Activated naive CD4-positive, alpha-beta T cell treated with anti-CD3 and anti-CD28 coated beads, Interleukin-2, amount 50 U/mL, for 16 hours (primary cell): ENCODE measurements around the gene ASB13.

ENCODE experiments used
- DNase-seq: peaks from one replicate; pipeline ENCODE4 v3.0.0-alpha.2; 2020

The ASB13 gene

DNA sequence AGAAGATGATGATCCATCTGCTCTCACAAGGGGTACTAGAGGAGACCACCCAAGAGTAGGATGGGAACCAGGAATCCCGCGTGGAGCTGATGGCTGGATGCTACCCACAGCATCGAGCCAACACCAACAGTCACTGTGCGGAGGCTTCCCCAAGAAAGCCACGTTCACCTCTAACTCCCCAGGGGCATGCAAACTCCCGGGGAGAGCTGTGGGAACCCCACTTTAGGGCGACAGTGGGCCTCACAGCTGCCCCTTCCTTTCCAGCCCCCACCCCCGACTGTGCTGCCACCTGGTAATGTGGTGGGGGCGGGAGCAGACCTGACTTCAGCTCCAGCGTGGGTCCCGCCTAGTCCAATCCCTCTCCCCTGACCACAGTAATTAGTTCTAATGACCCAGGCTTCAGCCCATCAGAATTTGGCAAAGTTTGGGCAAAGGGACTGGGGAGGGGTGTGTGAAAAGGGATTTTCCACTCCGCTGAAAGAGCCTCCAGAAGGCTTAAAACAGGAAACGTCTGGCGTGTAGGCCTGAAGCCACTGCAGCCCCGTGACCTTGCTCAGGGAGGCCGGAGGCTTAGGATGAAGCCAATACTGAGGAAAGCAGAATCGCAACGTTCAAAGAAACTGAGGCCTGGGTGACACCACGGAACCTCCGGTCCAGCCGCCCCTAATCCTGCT is 20.3 kb downstream of the ASB13 start:
- DNase-seq, result no peak

DNA sequence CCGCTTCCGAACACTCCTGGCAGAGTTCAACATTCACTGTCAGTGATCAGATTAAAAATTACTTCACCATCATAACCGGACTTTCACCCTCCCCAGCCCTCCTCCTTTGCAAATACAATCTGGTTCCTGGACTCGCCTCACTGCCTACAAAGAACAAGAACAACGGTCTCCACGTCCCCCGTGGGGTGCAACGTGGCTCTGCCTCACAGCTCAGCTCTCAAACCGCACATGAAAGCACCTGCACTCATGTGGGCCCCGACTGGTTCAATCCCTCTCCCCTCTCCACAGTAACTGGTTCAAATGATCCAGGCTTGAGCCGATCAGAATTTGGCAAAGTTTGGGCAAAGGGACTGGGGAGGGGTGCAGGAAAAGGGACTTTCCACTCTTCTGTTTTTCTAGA is 21.0 kb downstream of the ASB13 start:
- DNase-seq, result no peak

DNA sequence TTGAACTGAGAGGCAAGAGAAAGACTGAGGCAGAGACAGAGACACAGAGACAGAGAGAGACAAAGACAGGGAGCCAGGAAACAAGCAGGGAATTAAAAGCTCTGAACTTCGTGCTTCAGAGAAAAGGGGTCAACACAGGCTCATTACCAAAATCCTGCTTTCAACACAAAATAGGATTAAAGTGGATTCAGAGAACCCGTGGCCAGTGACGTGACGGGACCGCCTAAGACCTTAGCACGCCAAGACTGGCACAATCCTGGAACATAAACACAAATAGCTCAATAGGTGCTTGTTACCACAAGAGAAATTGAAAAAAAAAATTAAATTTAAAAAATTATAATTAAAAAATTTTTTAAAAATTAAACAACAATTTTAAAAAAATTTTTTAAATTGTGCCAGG is 21.5 kb downstream of the ASB13 start:
- DNase-seq, result no peak

DNA sequence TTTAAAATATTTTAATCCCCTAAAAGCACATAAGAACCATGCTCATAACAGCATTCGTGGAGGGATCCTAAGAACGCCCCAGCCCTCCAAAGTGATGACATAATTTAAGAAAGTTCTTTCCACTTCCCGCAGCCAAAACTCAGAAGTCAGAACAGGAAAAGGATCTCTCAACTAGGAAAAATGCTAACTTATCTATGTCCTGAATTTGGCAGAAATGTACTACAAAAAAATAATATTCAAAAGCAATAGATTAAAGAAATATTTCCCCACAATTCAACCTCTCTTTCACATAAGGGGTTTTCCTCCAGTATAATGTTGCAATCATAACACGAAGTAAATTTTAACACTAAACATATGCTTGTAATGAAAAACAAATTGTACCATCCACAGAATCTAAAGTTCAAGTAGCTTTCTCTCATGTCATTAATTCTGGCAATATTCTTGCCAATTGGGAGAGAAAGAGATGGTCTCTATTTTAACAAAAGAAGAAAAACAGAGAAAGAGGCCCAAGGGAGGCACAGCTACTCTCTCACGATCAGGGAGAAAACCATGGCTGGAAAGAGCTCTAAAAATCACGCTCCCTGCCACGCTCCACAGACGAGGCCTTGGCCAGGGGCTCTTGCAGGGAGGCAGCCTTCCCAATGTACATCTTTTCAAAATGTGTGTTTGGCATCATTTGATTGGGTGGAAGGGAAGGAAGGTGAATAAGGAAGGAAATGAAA is 22.9 kb downstream of the ASB13 start:
- no peak for DNase-seq

DNA sequence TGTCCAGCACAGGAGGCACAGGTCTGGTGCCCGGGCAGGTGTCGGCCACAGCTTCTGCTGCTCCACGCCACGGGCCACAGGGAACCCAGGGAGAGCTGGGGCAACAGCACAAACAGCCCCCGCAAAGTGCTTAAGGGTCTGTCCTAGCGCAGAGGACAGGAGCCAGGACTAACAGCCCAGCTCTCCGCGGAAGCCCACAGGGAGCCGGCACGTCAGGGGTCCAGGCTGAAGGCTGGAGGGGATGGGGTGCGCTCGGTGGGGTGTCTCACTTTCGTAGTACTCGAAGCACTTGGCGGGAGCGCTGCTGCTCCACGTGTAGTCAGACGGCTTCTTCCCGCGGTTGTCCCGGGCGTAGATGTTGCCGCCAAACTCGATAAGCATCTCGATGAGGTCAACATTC is 24.9 kb downstream of the ASB13 start:
- DNase-seq, result no peak

DNA sequence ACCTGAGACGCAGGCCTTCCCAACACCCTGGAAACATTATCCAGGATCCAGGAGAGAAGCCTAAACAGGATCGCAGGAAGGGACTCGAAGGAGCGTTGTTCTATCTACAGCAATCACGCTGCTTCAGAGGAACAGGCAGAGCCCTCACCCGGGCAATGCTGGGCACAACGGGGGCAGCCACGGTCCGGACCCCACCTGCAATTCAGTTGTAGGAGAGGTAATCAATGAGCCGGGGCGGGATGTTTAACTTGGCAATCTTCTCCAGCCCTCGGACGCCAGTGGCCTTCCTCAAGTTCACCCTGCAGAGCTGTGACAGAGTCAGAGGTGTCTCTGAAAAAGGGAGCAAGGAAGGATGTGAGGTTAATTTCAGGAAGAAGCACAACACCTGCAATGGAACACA is 25.9 kb downstream of the ASB13 start:
- no peak for DNase-seq

DNA sequence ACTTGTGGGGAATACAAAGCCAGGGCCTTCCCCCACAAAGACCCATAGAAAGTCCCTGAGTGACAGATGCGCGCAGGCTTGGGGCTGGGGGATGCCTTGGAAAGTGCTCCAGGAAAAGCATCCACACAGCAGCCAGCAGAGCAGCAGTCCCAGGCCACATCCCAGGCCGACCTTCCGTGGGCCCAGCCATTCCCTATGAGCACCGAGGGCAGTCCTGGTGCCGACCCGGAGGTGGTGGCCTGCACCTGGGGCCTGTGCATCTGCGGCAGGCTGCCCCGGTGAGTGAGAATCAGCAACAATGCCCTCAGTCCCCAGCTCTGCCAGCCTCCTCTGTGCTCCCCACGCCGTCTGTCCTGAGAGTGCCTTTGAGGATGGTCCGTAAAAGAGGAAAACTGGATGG is 26.4 kb downstream of the ASB13 start:
- no peak for DNase-seq

DNA sequence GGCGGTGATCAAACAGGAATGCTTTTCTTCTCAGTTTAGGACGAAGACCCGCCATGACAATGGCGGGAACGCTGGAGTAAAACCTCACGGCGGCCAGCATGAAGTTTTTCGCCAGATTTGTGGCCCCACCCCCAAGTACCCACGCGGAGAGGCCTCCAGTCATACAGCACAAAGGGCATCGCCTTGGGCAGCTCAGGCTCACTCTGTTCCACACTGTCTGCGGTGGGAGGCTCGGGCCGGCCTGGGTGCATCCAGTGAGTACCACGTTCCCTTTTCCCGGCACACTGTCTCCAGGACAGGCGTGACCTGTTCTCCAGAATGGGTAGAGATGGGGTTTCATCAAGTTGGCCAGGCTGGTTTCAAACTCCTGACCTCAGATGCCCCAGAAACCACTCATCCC is 27.3 kb downstream of the ASB13 start:
- no peak for DNase-seq

DNA sequence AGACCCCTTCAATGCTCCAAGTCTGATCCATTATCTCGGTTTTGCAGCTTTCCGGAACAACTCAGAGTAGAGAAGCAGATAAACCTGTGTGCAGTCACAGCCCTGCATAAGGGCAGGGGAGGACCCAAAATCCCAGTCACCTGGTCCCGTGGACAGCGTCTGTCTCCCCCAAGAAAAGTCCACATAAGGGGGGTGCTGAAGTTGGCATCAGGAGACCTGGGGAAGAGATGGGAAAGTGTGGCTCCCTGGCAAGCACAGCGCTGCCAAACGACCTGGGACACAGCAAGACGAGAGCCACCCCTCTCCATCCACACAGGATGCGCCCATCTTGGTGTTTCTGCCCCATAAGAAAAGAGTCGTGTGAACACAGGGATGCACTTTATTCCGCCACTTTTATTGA is 27.9 kb downstream of the ASB13 start:
- DNase-seq, result no peak

DNA sequence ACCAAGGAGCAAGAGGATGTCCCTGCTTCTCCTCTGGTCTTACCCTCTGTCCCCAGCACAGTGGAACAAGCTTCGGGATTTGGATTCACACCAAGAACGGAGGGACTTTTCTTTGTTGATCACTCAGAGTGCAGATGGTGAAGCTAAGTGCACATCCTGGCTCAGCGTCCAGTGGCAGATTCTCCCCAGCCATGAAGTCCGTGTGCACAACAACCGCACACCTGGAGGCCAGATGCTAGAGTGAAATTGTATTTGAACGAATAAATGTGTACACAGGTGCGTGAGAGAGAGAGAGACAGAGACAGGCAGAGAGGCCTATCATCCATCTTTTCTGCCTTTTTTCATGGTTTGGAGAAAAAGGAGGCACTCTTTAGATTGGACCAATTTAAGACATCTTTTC is 31.5 kb downstream of the ASB13 start:
- no peak for DNase-seq

DNA sequence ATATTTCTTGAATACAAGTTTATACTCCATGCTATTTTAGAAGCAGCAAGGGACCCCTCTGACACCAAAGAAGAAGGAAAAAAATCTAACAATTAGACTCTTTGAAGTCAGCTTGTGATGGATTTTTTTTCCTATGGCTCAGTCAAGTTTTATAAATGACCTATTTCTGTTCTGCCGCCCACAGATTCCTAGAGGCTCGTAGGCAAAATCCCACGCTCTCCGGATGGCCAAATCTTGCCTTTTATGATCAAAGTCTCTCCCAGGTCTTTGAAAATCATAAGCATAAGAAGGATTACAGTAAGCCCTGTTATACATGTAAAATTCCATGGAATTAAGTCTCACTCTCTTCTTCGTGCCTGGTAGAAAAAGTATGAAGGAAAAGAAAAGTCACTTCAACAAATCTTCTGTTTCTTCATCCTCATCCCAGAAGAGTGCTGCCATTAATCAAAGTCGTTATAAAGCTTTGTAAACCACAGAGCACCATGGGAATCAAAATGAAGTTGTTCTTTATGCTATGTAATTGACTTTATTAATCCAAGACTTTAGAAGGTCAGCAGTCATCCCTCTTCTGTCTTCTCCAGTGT is 33.1 kb downstream of the ASB13 start:
- DNase-seq, result no peak

DNA sequence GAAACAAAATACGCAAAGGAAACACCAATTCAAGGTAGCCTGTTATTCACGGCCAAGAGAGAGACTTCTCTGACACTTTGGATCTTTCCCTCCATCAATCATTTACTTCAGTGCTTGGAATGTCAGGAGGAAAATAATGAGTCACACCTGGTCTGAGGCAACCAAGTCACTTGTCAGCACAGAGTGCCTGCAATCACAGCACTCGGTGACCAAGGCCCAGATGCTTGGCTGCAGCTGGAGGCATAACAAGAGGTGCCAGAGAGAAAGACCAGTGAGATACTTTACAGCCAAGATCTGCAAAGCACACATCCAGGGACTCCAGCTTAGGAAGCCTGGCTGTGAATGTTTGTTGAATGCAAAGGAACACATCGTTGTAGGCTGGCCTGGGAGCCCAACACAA is 33.9 kb downstream of the ASB13 start:
- DNase-seq, result no peak

DNA sequence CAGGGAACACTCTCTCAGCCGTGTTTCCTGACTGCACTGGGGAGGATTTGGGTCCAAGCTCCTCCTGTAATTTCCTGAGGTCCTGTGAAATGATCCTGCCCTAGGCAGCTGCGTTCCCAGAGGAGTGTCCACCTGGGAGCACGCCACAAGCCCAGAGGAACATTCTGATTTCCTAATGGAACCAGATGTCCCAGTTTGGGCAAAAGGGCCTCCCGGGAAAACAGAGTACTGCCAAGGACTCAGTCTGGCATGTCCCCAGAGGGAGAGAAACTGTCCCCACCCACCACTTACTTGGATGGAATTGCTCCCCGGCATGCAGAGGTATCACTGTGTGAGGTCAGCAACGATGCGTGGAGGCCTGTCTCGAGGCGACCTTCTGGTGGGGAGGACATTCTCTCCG is 34.5 kb downstream of the ASB13 start:
- no peak for DNase-seq

DNA sequence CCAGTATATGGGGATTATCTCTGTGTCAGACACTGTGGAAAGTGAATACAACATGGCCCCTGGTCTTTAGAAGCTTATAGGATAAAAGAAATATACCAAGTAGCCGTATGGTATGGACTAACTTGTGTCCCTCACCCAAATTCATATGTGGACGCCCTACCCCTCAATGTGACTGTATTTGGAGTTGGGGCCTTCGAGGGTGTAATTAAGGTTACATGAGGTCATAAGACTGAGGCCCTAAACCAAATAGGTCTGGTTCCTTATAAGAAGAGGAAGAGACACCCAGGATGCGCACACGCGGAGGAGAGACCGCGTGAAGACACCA is 36.3 kb downstream of the ASB13 start:
- DNase-seq, result no peak

DNA sequence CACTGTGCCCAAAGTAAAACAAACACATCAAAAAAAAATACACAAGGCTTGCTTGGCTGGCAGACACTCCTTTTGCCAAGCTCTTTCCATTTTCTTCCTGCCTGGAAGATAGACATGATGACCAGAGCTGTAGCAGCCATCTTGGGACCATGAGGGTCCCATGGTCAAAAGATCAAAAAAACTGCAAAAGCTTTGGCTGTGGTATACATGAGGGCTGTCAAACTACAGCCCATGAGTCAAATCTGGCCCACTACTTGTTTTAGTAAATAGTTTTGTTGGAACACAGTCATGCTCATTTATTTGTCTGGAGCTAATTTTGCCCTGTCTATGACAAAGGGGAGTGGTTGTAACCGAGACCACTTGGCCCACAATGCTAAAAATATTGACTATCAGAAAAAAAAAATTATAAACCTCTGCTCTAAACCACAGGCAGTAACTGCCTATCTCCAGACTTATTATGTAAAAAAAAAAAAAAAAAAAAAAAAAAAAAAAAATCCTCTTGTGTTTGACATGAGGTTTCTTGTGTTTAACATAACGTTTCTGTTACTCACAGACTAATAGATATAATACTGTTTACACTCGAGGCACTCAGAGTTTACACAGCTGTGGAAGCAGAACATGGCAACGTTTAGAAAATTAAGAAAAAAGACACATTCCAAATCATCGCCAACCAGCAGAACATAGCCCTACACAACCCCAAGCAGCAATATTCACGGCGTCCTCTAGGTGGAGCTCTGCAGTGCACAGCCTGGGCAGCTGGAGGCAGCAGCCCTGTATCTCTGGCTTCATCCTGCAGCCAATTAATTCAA is 36.9 kb downstream of the ASB13 start:
- peak; percentile 81 for DNase-seq

DNA sequence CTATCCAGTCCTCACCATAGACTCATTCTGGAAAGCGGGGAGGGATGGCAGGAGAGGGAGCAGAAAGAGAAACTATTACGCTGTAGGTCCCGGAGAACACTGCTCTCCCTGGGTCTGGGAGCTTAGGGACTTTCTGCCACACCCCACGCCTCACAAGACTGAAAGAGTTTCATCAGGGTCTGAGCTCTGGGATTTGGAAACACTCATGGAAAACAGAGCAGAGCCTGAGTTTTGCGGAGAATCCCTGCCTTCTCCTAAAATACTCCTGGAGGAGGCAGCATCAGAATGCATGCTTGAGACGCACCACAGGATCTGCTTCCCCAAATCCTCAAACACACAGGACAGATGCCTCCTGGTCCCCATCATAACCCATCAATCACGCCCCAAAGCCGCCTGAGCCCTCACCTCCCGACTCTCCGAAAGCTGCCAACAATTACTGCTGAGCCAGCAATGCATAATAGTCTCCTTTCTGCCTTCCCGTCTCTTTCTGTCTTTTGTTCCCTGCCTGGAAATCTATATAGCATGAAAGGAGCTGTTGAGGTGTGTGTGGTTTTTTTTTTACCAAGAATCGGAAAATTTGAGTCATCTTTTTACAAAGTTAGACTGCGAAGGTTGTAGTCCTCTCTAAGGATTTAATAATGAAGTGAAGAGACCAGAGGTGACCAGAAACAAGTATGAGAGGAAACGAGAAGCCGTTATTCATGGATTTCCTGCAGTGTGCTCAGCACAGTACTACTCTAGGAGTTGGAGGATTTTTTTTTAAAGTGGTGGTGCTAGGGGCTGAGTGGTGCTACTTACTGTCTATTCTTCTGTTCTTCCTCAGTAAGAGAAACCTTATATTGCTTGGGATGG is 37.7 kb downstream of the ASB13 start:
- DNase-seq, result no peak

DNA sequence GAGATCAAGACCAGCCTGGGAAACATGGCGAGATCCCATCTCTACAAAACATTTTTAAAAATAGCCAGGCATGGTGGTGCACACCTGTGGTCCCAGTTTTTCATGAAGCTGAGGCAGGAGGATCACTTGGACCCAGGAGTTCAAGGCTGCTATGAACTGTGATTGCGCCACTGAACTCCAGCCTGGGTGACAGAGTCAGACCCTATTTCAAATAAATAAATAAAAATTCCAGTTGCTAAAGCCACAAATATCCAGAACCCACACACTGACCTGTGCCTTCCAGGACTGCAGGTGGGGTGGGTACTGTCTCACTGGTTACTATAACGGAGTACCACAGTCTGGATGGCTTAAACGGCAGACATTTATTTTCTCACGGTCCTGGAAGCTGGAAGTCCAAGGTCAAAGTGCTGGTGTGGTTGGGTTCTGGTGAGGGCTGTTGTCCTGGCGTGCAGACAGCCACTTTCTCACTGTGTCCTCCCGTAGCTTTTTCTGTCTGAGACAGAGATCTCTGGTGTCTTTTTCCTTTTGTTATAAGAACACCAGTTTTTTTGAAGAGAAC is 38.8 kb downstream of the ASB13 start:
- DNase-seq, result no peak

DNA sequence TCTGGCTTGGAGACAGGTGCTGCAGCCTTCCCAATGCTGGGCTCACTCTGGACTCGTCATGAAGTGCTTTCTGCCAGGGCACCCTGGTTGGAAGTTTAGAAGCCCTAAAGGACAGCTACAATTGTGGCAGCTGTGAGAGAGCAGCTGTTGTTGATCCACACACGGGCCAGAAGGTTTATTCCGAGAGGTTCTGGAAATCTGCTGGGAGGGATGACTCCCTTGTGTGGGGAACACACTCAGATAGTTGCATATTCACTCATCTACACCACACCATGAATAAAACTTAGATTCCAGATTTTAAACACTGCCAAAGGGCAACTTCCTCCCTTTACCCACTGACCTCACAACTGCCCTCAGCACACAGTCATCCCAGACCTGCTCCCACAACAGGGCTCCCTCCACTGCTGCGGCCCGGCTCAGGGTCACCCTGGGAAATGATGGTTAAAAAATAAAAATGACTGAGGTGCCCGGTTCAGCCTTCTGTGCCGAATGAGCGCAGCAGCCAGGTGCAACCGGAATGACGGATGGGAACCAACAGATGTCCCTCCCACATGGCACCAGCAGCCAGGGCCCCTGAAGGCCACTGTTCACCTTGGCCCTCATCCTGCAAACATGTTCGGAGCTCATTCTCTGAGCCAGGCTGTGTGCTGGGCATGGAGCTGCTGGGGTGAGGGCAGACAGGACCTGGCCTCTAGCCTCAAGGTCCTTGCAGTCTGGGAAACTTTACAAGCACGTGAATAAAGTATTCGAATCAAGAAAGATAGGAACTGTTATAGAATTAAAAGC is 40.2 kb downstream of the ASB13 start:
- no peak for DNase-seq

DNA sequence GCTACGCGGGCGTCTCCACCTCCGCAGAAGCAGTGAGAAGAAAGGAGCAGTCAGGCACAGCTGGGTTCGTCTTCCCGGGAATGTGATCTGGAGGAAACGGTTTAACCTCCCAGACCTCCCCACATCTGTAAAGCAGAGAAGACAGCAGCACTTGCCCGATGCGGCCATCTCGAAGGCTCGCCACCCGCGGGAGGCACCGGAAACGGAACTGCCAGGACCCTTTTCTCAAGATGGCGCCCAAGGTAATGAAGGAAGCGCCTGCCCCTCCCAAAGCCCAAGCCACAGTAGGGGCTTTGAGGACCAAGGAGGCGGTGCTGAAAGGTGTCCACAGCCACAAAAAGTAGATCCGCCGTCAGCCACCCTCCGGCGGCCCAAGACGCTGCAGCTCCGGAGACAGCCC is 41.7 kb downstream of the ASB13 start:
- DNase-seq, result no peak

DNA sequence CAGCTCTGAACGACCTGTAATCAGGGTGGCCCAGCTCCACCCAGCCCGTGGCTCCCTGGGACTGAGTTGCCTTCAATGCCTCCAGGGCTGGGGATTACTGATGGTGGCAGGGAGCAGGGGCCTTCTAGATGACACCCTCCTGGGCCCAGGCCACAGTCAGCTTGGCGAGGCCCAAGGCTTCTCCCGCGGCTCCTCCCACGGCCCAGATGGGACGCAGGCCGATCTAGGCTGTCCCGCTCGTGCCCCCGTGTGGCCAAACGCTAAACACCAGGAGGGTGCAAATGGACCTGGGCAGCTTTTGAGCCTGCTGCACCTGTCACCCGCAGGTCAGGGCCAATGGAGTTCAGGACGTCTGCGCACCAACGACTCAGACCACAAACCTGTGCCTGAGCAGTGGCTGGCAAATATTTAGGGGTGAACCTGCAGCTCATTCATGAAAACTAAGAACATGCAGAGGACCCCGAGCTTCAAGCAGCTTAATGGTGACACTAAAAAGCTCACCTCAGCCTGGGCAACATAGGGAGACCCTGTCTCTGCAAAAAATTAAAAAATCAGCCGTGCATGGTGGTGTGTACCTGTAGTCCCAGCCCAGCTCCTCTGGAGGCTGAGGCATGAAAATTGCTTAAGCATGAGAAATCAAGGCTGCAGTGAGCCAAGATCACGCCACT is 43.2 kb downstream of the ASB13 start:
- DNase-seq, result peak; percentile 80
